Stimulated activated CD8-positive, alpha-beta memory T cell treated with anti-CD3 and anti-CD28 coated beads, Interleukin-12 subunit alpha, Interleukin-12 subunit beta, amount 100 ng/mL, for 24 hours (primary cell): Measurements from ENCODE around the gene KCNK16.

Experiments used
- DNase-seq: peaks from one replicate; pipeline ENCODE4 v3.0.0-alpha.2; 2020; ENCODE audit errors: extremely low read depth

The KCNK16 gene

DNA sequence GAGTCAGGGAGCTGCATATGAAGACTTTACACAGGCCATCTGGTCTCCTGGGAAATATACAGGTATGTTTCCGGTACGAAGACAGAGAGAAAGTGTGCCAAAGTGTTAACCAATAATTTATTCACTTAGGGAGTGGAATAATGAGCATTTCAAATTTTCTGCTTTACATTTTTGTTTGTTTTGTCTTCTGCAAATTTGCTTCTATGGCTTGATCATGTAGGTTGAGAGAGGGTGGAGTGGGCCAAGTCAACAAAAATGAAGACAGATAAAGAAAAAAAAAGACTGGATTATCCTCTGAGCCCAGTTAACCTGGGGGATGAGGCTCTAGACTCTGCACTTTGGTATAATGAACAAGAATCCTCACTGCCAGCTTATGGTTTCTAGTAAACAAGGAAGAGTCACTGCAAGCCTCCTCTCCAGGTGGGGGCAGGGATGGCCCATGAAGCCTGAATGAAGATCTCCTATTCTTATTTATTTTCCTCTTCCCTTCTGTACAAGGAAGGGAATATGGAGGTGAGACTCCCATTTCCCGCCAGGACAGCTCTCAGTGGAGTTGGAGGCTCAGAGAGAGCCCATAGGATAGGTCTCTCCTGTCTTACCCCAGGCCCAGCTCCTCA is 46.0 kb downstream of the KCNK16 start:
- no peak for DNase-seq

DNA sequence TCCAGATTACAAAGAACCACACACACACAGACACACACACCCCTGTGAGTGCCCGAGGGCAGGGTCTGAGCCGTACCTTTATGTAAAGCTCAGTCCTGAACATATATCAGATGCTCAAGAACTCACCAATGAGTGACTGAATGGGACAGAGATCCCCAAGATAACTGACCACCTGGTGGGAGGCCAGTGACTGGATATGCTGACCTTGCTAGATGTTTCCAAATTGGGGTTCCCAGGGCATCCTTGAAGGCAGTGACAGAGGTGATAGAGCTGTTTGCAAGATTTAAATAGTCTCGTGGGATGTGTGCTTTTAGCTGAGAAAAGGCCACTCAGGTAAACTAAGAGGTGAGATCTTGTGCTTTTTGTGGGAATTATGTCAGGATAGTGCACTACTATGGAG is 47.6 kb downstream of the KCNK16 start:
- DNase-seq, result no peak

DNA sequence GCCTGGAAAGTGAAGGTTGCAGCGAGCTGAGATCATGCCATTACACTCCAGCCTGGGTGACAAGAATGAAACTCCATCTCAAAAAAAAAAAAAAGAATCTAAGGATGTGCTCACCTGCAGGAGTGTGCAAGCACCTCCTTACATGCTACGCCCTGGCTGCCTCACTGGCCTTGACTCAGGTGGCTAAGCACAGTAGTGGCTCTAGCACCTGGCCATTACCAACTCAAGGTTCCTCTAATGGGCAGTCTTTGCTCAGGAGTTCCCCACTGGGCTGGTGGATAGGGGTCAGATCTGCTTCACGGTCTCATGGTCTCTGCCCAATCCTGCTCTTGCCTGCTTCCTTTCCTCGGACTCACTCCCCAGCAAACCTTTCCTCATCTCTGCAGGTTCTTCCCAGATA is 48.0 kb downstream of the KCNK16 start:
- DNase-seq, result no peak

DNA sequence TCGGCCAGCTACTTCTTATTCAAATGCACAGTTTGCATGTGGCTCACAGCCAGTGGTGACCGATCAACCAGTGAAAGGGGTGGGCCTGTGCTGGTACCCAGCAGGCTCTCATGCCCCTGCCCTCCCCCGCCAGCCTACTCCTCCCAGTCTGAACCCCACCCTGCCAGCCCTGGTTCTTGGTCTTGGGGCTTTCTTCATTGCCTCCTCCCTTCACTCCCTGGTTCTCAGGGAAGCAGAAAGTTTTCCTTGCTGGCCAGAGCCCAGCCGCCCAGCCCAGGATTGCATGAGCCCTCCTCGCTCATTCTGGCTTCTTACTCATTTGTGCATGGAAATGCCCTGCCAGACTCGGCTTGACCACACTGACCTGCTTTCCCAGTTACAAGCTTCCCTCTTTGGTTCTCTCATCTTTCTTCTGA is 49.1 kb downstream of the KCNK16 start:
- no peak for DNase-seq

DNA sequence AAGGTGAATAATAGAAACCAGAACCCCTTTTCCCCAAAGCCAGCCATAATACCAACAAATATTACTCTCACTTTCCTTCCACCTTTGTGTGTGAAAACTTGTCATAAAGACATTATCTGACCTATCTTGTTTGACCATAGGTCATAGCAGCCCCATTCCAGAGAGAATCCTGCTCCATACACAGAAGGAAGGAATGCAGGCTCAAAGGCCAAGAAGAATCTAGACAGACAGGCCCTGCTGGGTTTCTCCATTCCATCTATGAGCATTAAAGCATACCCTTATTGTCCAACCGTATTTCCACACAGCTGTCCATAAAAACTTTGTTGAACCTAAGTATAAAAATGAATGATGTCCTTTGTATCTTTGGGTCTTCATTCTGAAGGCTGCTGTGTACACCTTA is 52.5 kb downstream of the KCNK16 start:
- DNase-seq, result no peak

DNA sequence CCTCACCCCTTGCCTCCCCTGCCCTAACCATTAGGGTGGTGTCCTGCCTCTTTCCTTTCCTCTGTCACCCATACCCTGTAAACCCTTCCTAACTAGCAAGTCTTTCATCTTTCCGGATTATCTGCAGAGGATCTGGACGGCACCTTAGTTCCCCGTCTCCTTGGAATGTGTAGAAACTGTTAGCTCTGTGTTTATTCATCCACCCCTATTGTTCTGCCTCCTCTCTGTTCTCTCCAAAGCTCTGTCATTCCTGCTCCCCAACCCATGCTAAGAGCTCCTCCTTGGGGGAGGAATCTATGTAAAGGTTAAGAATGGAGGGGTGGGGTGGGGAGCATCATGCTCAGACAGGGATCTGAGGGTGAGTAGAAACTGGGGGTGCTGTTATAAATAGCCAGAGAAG is 53.8 kb downstream of the KCNK16 start:
- DNase-seq, result no peak

DNA sequence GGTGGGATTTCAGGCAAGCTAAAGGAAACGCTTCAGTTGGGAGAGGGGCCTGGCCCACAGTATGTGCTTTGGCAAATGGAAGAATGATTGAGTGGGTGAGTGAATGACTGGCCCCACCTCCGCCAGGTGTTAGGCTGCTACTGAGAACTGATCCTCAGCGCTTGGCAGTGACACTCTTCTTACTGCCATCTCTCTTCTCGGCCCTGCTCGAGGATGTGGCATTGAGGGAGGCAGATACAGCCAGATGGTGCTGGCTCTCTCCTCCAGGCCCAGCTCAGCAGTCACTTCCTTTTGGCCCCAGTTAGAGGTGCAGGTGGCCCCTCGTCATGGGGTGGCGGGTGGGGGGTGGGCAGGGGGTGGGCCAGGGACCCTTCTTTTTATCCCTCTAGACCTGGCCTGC is 54.3 kb downstream of the KCNK16 start:
- no peak for DNase-seq

DNA sequence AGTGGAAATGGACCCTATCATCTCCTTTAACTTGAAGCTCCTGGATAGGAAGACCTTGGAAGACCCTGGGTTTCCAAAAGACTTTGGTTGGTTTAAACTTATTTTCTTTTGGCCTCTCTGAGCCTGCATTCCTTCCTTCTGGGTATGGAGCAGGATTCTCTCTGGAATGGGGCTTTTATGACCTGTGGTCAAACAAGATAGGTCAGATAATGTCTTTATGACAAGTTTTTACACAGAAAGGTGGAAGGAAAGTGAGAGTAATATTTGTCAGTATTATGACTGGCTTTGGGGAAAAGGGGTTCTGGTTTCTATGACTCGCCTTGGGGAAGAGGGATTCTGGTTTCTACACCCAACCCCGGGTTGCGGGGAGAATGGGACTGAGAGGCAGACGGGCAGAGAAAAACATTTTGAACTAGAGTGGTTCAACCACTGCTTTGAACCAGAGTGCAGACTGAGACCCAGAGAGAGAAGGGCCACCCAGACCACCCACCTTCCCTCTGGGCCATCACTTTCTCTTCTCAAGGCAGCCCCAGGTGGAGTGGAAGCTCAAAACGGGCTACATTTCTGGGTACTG is 55.6 kb downstream of the KCNK16 start:
- no peak for DNase-seq

DNA sequence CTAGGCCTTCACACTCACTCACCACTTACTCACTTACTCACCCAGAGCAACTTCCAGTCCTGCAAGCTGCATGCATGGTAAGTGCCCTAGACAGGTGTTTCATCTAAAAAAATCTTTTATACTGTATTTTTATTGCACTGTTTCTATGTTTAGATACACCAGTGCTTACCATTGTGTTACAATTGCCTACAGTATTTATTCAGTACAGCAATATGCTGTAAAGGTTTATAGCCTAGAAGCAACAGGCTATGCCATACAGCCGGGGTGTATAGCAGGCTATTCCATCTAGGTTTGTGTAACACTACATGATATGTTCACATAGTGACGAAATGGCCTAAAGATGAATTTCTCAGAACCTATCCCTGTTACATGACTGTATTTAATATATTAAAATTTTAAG is 56.1 kb downstream of the KCNK16 start:
- DNase-seq, result no peak
